Stimulated activated CD8-positive, alpha-beta memory T cell treated with anti-CD3 and anti-CD28 coated beads, Interleukin-4, amount 100 ng/mL, for 48 hours (primary cell): Measurements from ENCODE around the gene CD177.
"Not testable (repeated sequence)": the region's sequence is repeated elsewhere in the genome, so short reads cannot be mapped to it uniquely, and the experiment has no call there.

ENCODE experiments used
- DNase-seq: peaks from one replicate; pipeline ENCODE4 v3.0.0-alpha.2; 2020

Gene CD177

GRCh38 chr19:43382586-43383216, 29.2 kb downstream of the CD177 start:
- not testable (repeated sequence) for DNase-seq

- not testable (repeated sequence) for DNase-seq
These were observed 29.8 kb downstream of the CD177 start for GRCh38 chr19:43383254-43383653.

DNA sequence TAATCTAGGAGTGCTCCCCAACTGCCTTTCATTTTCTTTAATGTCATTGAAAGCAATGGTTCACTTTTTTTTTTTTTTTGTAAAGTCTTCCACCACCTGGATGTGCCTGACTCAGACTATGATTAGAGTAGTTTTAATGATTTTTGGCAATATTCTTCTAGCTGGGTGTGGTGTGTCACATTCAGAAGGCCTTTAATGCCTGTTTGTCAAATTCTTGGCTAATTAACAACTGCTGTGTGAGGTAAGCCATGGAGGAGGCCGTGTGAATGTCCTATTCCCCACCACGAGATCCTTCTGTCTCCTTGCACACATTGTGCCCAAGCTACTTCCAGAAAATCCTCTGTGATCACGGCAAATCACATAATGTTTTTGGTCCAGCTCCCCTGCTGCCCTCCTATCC, 30.3 kb downstream of the CD177 start:
- not testable (repeated sequence) for DNase-seq

- not testable (repeated sequence) for DNase-seq
These were observed 37.5 kb downstream of the CD177 start for GRCh38 chr19:43390903-43391551.

DNA sequence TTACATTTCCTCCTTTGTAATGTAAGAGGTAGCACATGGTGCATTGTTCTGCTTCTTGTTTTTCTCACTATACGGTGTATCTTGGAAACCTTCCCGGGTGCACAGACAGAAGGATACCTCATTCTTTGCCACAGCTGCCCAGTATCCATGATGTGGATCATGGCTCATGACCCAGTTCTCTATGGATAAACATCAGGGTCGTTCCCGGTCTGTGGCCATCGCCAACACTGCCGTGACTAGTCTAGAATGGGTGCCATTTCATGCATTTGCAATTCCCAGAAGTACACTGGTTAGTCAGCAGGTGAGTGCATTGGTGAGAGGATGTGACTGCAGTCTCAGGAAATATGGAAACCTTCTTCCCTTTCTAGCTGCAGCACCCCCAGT, 38.1 kb downstream of the CD177 start:
- not testable (repeated sequence) for DNase-seq

DNA sequence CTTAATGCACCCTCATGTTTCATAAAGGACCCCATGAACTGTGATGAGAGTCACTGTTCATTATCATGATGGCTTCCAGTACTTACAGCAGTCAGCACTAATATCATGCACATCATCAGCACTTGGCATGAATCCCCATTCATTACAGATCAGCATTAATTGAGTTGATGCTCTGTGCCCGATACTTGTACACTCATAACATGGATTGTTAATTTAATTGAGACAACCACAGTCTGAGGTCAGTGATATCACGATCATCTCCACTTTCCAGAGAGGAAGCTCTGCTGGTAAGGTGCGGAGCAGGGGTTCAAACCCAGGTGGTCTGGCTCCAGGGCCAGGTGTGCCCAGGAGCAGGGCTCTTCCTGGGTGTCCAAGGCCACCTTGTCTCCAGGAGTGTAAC, 40.0 kb downstream of the CD177 start:
- DNase-seq = not testable (repeated sequence)

- no peak for DNase-seq
These were observed 42.1 kb downstream of the CD177 start for GRCh38 chr19:43395561-43395960.

DNA sequence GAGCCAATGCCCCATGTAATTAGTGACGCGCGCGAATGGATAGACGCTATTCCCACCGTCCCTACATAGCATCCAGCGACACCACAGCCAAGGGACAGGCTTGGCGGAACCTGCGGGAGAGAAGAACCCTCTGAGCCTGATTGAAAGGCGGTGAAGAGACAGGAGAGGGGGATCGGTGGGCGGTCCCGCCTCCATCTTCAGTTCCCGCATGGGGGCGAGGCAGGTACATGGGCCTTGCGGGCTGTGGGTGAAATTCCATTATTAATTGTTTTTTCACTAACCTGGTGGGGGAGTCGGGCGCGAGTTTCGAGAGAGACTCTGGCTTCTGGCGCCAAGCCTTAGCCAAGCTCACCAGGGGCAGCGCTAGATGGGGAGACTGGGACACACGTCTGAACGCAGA, 52.8 kb downstream of the CD177 start:
- DNase-seq = no peak

GRCh38 chr19:43407416-43408005, 54.0 kb downstream of the CD177 start:
- no peak for DNase-seq

- no peak for DNase-seq
These were observed 54.6 kb downstream of the CD177 start for GRCh38 chr19:43408043-43408442.

GRCh38 chr19:43409415-43409814, 55.9 kb downstream of the CD177 start:
- DNase-seq = no peak

DNA sequence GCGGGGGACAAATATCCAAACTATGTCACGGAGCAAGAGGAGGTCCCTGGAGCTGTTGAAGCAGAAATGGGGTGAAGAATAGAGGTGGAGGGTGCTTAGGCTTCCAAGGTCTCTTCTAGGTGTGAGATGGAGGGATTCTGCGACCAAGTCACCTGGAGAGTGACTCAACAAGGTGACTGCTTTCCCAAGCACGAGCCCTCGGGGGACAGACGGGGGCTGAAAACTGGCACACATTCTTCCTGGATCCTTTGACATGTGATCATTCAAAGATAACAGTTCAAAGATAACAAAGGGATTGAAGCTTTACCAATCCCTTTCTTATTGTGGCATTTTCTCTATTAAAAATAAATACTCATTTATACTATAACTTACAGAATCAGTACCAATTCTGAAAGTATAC, 59.0 kb downstream of the CD177 start:
- no peak for DNase-seq
